Endometrial microvascular endothelial cells (primary cell): ENCODE results near the gene BMP8A. TPM values are rescaled to one million over a fixed set of nuclear protein-coding genes. Genes with fewer than 3 reads are reported as not detected.
"Not testable (repeated sequence)": the region's sequence is repeated elsewhere in the genome, so short reads cannot be mapped to it uniquely, and the experiment has no call there.

Experiments
- in situ Hi-C: cut with HindIII; loops from 2 replicates; pipeline ENCODE4 v1.10.0; 2017; ENCODE audit warnings: low sequenced_read_pairs, low pct_unique_long_range_greater_than_20kb; ENCODE audit errors: inconsistent ontology term
- total RNA-seq: library from RNA; depleted of rRNA; stranded (reverse); fragments of >200 nt; gene quantifications from one replicate; pipeline ENCODE4 v1.2.3, GENCODE V29; 2015; ENCODE audit errors: inconsistent ontology term

The BMP8A gene
- total RNA-seq, 1 donor from 2014 or later, result not detected

GRCh38 chr1:39478126-39478915, 13.1 kb upstream of the BMP8A start:
- in situ Hi-C loops, result no loop called here

- in situ Hi-C loops, result no loop called here
Measured at GRCh38 chr1:39481289-39481688, 10.1 kb upstream of the BMP8A start.

- in situ Hi-C loops, result no loop called here
Measured at GRCh38 chr1:39483276-39483675, 8.2 kb upstream of the BMP8A start.

DNA sequence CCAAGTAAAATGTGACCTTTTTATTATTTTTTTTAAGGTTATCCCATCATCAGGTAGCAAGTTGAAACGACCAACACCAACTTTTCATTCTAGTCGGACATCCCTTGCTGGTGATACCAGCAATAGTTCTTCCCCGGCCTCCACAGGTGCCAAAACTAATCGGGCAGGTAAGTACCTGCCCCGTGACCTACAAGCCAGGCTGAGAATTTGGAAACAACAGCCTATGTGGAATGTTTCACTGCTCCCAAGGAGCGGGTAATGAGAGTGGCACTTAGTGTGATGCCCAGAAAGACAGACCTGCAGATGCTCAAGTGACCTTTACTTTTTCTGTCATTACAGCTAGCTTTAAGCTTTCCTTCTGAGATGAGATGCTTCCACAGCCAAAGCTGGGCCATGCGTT, 6.9 kb upstream of the BMP8A start:
- in situ Hi-C loops, result no loop called here

- in situ Hi-C loops, result no loop called here
Measured at GRCh38 chr1:39485046-39485803, 6.2 kb upstream of the BMP8A start.

DNA sequence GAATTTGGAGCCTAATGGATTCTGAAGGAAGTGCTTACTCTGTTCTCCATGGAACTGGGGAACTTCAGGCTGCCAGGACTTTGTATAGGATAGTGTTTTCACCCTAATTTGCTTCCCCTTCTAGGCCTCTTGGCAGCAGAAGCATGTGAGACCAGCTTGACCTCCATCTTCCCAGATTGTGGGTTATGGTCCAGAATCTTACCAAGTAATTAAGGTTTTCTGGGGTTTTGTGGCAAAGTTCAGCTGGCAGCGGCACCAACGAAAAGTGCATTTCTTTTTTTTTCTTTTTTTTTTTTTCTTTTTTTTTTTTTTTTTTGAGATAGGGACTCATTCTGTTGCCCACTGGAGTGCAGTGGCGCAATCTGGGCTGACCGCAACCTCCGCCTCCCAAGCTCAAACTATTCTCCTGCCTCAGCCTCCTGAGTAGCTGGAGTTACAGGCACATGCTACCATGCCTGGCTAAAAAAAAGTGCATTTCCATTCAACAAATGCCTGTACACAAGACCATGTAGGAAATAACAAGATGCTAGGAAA, 3.4 kb upstream of the BMP8A start:
- in situ Hi-C loops, result no loop called here

DNA sequence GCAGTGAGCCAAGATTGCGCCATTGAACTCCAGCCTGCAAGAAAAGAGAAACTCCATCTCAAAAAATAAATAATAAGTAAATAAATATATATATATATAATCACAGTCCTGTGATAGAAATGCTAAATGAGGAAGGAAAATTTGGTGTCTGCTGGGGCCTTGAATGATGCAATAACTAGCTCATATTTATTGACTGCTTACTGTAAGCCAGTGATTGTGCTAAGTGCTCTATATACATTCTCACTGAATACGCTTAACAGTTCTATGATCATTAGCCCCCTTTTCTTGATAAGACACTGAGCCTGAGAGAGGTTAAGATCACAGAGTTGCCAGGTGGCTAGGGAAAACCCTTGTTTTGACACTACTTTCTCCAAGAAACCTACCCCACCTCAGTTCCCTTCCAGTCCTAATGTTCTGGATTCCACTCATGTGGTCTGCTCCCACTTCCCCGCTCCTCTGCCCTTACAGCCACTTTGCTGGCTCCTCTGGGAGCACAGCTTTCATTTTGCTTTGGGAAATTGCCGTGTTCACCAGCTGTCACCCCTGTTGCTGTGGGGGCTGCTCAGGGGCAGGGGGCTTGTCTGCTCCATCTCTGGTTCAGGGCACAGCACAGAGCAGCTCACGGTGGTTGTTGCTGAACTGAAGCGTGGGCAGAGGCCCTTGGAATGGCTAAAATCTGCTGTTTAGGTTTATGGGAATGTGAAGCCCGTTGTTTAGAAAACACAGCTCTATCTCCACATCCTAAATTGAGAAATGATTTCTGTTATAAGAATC, 2.5 kb upstream of the BMP8A start:
- in situ Hi-C loops, result no loop called here

- in situ Hi-C loops, result no loop called here
Measured at GRCh38 chr1:39489567-39490239, 1.7 kb upstream of the BMP8A start.

GRCh38 chr1:39490596-39491145, 765 bp upstream of the BMP8A start:
- in situ Hi-C loops, result no loop called here

GRCh38 chr1:39492118-39493042, 944 bp downstream of the BMP8A start:
- in situ Hi-C loops, result not testable (repeated sequence)

DNA sequence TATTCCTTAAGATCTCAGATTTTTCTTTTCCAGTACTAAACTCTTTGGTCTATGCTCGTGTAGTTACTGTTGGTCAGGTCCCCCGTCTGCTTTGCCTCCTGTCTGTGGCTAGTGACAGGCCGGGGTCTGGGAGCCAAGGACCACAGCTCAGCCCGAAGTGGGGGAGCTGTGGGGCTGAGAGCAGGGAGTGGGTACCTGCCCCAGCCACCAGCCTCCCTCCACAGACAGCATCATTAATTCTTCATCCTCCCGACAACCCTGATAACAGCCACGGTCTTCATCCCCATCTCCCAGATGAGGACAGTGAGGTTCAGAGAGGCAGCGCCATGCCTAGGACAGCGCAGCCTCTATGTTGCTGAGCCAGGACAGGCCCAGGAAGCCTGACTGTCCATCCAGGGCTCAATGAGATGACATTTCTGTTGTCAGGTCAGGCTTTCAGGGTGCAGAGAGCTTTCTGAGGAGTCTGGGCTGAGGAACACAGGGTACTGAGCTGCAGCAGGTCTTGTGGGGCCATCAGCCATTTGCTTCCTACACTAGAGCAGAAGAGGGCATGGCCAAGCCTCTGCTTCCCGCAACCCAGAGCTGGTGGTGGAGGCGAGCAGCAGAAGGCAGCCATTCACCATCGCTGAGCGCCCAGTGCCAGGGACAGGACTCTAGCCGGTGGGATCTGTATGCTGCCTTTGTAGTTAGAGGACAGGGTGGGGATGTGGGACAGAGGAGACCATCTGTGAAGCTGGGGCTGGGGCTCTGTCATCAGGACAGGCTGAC, 1.8 kb downstream of the BMP8A start:
- in situ Hi-C loops, result not testable (repeated sequence)

DNA sequence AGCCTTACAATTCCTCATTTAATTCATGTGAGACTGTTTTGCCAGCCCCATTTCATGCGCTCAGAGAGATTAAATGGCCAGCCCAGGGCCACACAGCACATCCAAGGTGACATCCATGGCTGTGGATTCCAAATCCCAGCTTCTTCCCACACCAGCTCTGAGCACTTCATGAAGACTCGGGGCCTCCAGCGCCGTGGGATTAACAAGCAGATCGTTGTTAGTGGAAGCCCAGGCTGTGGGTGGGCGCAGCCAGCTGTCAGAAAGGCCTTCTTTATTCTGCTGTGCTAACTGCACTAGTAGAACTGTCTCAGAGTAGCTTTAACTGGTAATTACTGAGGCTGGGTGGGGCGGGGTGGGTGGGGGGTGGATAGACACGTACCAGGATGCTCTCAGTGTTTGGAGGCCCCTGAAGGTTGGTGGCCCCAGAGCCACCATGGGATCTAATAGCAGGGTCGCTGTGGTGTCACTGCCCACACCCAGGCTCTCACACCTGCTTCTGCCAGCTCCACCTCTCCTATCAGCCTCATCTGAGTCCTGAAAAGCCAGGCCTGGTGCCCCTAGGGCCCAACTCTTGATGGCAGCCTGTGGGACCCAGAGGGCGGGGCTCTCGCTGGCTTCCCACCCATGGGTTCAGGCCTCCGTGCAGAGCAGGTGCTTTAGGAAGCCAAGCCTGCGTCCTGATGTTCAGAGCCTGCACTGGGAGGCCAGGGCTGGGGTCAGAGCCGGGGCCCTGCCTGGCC, 3.4 kb downstream of the BMP8A start:
- in situ Hi-C loops, result no loop called here

DNA sequence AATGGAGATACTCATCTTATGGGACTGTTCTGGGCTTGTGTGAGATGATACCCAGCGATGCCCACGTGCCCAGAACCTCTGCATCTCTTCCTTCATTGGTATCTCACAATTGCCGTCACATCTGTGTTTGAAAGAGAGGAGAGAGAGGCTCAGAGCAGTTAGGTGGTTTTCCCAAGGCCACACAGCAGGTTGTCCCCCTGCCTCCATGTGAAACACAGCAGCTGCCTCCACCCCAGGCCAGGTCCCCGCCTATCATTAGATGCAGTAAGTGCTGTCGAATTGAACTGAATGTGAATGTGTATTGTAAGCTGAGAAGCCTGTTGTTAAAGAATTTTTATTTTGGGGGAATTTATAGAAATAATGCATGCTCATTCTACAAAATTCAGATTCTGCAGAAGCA, 5.1 kb downstream of the BMP8A start:
- in situ Hi-C loops, result not testable (repeated sequence)

GRCh38 chr1:39497585-39497984, 6.1 kb downstream of the BMP8A start:
- in situ Hi-C loops, result no loop called here

- in situ Hi-C loops, result not testable (repeated sequence)
Measured at GRCh38 chr1:39498096-39498710, 6.8 kb downstream of the BMP8A start.

- in situ Hi-C loops, result not testable (repeated sequence)
Measured at GRCh38 chr1:39498821-39499220, 7.4 kb downstream of the BMP8A start.
